AG09319 (cell line): ENCODE results near the gene TMEM94.

Source experiments
- DNase-seq: peaks from one replicate; pipeline ENCODE4 v3.0.0-alpha.2; 2010; ENCODE audit warnings: low read depth; ENCODE audit errors: extremely low read depth
- CTCF ChIP-seq: IDR thresholded peaks from 2 replicates; pipeline ENCODE4 v1.5.1; 2011; ENCODE audit warnings: low read depth, mild to moderate bottlenecking, inconsistent platforms, low read length, moderate library complexity

Gene TMEM94

GRCh38 chr17:75481194-75482068 lies 25.0 kb downstream of the TMEM94 start:
- no peak for TF ChIP-seq CTCF
- DNase-seq = no peak

- DNase-seq = no peak
- TF ChIP-seq CTCF = no peak
Observed at GRCh38 chr17:75482098-75482942, 25.9 kb downstream of the TMEM94 start.

- TF ChIP-seq CTCF = no peak
- no peak for DNase-seq
Observed at GRCh38 chr17:75485688-75486087, 29.3 kb downstream of the TMEM94 start.

- DNase-seq = no peak
- no peak for TF ChIP-seq CTCF
Observed at GRCh38 chr17:75486151-75486550, 29.7 kb downstream of the TMEM94 start.

GRCh38 chr17:75486951-75487350 lies 30.5 kb downstream of the TMEM94 start:
- TF ChIP-seq CTCF = no peak
- DNase-seq = no peak

- no peak for TF ChIP-seq CTCF
- DNase-seq = no peak
Observed at GRCh38 chr17:75487351-75488070, 31.1 kb downstream of the TMEM94 start.
